Stimulated activated CD4-positive, alpha-beta T cell treated with anti-CD3 and anti-CD28 coated beads, Interleukin-2, amount 100 ng/mL, for 48 hours (primary cell): ENCODE data around the gene ABCC9.
"Not testable (repeated sequence)": the region's sequence is repeated elsewhere in the genome, so short reads cannot be mapped to it uniquely, and the experiment has no call there.

Source experiments
- DNase-seq, 2 donors: peaks; one replicate each; pipeline ENCODE4 v3.0.0-alpha.2; 2020

The ABCC9 gene

DNA sequence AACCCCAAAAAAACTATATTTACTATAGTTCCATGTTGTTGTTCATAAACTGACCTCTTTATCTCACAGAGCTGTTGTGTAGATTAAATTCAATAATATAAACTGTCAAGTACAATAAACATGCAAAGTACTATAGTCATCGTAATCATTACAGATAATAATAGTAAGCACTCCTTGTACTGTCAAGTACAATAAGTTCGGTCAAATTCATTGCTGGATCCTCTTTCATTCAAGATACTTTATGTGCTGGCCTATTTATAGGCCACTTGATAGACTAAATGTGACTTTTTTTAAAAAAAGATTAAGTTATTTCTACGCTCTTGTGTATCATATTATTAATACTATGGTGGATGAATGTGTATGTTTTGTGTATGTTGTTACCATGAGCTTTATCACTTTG, 127.5 kb downstream of the ABCC9 start:
- DNase-seq: no peak

DNA sequence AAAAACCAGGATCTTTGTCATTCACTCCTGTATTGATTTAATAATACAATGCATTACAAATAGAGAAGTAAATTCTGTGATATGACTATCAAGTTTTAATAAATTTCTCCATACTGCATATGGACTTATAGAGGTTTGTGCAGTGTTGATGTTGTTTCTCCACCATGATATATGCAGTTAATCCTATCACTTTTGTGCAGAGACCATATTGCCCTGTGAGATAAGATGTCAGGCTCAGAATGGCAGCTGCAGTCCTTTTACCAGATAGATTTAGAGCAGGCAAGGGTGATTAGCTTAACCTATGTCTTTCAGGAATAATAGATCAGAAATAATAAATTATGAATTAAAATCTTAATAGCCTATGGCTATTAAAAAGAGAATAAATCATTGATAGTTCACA, 128.1 kb downstream of the ABCC9 start:
- DNase-seq: no peak

DNA sequence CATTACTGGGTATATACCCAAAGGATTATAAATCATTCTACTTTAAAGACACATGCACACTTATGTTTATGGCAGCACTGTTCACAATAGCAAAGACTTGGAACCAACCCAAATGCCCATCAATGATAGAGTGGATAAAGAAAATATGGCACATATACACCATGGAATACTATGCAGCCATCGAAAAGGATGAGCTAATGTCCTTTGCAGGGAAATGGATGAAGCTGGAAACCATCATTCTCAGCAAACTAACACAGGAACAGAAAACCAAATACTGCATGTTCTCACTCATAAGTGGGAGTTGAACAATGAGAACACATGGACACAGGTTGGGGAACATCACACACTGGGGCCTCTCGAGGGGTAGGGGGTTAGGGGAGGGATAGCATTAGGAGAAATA, 128.9 kb downstream of the ABCC9 start:
- not testable (repeated sequence) for DNase-seq

DNA sequence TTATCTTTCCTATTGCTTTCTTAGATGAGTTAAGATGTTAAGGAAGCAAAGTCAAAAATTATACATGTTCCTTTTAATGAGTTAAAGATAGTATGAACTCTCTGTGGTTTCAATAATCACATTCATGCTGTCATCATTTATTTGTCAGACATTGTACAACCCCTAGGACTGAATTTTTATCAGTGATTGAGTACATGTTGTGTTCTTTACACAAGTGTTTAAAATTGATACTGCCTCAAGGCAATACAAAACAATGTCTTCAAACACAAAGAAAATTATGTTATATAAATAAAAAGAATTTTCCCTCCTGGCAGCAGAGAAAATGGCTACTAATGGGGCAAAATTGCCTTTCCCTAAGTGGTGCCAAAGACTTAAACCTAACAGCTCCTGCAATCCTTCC, 132.1 kb downstream of the ABCC9 start:
- DNase-seq: no peak

DNA sequence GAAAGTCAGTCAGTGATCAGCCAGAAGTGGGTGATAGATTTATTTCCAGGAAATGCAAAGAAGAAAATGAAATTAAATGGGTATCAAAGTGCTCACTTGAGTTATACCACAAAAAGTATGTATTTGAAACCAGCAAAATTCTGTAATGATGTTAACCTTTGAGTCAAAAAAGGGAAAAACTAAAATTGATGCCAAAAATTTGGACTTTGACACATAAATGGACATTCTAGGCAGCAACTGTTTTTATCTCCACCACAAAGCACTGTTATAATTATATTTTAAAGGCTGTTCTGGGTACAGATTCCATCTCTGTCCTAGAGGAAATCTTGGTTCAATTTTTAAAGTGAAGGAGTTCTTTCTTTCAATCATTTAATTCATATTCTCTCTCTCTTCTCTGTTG, 135.0 kb downstream of the ABCC9 start:
- no peak for DNase-seq

DNA sequence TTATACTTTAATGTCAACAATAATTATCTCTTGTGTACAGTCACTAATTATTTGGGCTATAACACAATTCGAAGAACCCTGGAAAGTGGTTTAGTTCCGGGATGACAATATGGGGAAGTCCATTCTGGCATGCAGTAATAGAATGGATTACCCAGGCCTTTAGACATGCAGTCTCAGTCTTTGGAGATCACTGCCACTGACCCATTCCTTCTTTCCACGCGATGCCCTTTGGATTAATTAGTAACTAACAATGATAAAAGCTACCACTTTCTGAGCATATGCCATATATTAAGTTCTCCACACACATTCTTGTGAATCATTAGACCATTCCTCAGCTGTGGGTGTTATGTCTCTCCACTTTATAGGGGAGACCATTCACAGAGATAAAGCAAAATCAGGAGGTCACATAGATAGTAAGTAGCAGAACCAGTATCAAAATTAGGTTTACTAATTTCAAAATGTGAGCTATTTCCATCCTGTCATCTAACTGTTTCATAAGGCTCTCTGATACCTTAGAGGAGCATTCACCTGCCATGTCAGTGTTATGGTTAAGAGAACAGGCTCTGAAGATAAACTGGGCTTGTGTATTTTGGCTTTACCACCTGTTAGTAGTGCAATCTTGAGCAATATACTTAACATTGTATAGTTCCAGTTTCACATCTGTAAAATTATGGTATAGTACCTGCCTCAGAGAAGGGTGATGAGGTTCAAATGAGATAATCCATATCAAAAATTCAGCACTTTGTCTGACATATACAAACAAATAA, 139.5 kb downstream of the ABCC9 start:
- no peak for DNase-seq

DNA sequence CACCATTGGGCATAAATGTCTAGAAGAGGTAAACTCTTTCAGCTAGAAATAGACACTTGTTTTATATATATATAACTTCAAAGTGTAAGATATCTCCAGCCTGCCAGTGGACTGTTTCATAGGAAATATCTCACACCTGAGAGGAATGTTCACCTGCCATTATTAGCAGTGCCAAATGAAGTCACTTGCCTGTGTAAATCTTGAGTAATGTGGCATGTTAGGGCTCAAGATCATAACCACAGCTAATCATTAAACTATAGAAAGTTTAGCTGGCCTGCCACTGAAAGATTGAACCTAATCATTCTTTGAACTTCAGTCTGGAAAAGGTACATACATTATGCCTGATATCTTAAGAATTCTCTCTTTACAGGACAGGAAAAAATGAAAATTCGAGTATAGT, 141.2 kb downstream of the ABCC9 start:
- no peak for DNase-seq

DNA sequence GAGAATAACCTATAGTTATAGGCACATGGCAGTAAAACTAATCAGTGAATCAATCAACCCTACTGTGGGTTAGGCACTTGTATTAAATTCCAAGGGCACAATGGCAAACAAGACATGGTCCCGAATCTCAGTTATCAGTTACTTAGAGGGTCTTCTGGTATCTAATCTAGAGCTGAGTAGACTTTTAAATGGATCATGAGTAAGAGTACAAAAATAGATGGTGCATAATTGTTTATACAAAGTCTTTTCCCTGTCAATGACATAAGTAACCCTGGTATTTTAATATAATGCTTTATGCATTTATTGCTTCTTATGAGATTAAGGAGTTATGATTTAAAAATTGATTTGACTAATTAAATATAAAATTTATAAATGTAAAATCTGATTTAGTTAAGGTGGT, 143.7 kb downstream of the ABCC9 start:
- DNase-seq: no peak

DNA sequence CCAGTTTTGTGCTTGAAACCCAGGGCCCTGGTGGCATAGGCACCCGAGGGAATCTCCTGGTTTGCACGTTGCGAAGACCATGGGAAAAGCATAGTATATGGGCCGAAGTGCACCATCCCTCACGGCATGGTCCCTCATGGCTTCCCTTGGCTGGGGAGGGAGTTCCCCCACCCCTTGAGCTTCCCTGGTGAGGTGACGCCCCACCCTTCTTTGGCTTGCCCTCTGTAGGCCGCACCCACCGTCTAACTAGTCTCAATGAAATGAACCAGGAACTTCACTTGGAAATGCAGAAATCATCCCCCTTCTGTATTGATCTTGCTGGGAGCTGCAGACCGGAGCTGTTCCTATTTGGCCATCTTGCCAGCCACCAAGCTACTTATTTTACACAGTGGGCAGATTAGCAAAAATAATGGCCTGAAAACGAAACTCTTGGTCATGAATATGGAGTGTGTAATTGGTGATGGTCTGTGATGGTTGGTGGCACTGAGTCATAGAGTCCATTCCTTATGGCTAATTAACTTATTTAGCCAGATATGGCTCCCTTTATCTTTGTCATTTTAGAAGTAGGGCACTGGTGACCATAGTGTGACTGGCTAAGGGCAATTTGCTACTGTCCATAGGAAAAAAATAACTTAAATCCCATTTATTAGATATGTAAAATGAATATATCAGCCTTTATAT, 145.4 kb downstream of the ABCC9 start:
- no peak for DNase-seq

DNA sequence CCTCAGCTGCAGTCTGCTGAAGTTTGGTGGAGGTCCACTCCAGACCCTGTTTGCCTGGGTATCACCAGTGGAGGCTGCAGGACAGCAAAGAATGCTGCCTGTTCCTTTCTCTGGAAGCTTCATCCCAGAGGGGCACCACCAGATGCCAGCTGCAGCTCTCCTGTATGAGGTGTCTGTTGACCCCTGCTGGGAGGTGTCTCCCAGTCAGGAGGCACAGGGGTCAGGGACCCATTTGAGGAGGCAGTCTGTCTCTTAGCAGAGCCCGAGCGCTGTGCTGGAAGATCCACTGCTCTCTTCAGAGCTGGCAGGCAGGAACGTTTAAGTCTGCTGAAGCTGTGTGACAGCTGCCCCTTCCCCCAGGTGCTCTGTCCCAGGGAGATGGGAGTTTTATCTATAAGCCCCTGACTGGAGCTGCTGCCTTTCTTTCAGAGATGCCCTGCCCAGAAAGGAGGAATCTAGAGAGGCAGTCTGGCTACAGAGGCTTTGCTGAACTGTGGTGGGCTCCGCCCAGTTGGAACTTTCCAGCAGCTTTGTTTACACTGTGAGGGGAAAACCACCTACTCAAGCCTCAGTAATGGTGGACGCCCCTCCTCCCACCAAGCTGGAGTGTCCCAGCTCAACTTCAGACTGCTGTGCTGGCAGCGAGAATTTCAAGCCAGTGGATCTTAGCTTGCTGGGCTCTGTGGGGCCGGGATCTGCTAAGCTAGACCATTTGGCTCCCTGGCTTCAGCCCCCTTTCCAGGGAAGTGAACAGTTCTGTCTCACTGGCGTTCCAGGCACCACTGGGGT, 146.2 kb downstream of the ABCC9 start:
- DNase-seq: not testable (repeated sequence)

DNA sequence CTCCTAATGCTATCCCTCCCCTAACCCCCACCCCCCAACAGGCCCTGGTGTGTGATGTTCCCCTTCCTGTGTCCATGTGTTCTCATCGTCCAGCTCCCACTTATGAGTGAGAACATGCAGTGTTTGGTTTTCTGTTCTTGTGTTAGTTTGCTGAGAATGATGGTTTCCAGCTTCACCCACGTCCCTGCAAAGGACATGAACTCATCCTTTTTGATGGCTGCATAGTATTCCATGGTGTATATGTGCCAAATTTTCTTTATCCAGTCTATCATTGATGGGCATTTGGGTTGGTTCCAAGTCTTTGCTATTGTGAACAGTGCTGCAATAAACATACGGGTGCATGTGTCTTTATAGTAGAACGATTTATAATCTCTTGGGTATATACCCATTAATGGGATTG, 151.5 kb downstream of the ABCC9 start:
- DNase-seq: not testable (repeated sequence)

DNA sequence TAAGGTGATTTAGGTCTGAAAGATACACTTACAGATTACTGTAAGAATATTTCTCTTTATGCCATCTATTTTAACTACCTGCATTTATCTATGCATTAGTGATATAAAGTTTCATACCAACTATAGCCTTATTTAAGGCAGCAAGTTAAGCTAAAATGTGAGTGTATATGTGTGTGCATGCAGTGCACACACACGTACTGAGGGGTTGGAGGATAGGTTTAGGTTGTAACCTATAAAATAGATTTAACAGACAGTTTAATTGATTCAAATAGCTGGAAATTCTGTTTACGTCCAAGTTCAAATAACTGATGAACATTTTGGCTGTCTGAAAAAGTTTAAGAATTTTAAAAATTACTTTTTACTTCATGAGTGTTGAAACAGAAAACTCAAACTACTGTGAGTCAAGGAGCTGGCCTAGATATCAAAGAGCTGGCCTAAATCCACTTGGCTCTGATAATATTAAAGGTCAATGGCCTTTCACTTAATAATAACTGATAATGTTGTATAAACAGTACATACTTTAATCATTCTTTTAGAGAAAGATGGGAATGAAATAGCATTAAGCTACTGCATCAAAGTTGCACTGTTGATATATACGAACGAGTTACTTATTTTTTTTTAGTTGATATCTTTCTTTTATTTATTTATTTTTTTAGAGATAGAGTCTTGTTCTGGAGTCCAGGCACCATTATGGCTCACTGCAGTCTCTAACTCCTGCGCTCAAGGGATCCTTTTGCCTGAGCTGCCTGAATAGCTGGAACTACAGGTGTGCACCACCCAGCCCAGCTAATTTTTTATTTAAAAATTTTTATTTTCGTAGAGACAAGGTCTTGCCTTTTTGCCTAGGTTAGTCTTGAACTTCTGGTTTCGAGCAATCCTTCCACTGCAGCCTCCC, 152.9 kb downstream of the ABCC9 start:
- DNase-seq: no peak

DNA sequence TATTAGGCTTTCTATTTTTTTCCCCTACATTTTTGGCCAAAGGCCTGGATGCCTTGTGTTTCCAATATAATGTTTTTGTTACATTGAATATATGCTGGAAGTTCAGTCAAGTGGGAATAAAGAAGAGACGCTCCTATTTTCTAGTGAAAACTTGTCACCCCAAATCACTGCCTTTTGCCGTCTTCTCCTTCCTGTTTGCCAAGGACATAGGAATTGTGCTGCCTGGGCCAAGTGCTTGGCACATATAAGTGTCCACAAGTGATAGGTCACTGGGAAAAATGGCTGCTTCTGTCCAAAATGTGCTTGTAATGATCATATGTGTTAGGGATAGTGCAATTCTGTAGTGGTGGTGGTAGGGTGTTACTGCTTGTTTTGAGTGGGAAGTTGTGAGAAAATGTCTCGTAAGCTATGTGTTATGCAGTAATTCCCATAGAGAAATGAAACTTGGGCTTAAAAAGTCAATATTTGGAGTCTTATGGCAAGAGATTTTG, 155.1 kb downstream of the ABCC9 start:
- no peak for DNase-seq

DNA sequence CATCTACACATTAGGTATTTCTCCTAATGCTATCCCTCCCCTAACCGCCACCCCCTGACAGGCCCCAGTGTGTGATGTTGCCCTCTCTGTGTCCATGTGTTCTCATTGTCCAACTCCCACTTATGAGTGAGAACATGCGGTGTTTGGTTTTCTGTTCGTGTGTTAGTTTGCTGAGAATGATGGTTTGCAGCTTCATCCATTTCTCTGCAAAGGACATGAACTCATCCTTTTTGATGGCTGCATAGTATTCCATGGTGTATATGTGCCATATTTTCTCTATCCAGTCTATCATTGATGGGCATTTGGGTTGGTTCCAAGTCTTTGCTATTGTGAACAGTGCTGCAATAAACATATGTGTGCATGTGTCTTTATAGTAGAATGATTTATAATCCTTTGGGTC, 158.5 kb downstream of the ABCC9 start:
- DNase-seq: not testable (repeated sequence)

DNA sequence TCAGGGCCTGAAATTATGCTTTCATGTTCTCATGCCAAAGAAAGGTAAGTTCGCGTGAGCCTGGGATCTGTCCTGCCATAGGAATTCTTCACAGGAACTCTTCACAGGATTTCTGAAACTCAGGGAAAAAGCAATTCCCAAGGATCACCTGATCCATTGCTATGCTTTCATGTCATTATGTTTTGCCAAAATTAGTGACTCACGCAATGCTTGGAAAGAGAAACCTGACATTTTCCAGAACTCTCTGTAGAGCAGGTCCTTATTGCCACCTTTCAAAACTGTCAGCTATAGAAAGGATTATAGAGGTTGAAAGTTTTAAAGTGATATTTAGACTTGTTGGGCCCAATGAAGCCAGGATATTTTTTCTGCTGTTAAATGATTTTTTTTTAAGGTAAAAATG, 160.4 kb downstream of the ABCC9 start:
- DNase-seq: no peak

DNA sequence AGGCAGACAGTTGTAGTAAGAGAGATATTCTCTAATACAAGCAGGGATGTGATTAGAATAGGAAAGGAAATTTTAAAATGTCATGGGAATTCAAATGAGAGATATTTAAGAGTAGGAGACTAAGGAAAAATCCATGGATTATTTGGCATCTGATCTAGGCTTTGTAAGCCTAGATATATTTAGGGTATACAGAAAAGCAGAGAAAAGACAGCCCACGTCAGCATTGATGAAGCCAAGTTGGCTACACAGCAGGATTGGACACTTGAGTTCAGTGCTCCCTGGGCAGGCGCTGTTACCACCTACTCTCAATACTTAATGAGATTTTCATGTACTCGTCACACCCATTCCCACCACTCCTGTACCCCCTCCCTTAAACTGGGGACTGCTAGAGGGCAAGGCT, 165.1 kb downstream of the ABCC9 start:
- DNase-seq: no peak

DNA sequence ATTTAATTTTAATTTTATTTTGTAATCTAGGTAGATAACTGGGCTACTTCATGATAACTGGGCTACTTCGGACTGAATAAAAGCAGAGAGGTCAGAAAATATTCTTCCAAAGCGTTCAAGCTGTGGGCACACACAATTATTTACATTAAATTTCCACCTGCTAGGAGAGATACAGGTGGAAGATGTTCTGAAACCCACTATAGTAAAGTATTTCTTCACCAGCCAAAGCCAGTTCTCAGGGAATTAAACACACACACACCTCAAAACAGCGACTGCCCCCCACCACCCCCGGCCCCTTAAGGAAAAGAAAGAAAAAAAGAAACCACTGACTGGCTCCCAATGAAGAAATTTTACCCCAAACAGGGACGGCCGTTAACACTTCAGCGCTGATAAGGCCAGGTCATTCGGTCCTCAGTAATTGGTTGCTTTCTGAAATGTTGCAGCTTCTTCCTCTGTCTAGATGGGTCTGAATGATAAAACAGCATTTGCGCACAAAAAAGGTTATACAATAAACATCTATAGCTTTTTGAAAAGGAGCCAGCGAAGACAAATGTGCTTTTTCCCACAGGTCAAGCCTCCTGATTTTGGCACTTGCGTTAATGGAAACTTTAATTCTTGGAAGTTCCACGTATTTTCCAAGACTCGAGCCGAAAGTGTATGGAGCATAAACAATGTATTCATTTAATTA, 165.9 kb downstream of the ABCC9 start:
- DNase-seq: no peak

DNA sequence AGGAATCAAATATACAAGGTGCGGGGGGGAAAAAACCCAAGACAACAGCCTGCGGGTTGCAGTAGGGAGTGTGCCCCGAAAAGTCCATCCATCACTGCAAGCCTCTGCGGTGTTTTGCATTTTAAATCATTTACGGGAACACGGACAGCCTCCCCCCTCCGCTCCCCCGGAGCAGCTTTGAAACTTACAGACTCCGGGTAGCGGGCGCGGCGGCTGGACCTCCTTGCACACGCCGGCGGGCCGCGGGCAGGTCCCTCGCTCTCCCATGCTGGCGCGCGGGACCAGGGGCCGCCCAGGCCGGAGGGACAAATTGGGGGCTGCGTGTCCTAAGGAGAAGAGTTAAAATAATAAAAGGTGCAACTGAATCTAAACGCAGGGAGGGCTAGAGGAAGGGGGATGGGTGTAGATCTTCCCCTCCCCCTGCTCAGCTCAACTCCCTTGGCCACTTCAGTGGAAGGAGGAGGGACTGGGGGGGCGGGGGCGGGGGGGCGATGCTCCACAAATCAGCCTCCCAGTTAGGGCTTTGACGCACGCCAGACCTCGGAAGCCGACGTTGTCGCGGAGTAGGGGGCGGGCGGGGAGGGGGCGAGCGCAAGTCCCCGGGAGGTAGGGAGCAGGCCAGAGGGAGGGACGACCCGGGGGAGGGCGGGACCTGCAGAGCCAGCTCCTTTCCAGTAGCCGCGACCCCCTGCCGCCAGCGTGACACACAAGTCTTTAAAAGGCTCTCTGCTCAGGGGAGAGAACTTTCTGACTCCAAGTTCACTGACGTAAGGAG, 166.7 kb downstream of the ABCC9 start, which contains the start of gene KCNJ8:
Gene KCNJ8, minus strand, starts transcription at position 349 of the 775 bp plus-strand sequence. CDS start 1,090 bp downstream, outside the sequence.
- DNase-seq: no peak

DNA sequence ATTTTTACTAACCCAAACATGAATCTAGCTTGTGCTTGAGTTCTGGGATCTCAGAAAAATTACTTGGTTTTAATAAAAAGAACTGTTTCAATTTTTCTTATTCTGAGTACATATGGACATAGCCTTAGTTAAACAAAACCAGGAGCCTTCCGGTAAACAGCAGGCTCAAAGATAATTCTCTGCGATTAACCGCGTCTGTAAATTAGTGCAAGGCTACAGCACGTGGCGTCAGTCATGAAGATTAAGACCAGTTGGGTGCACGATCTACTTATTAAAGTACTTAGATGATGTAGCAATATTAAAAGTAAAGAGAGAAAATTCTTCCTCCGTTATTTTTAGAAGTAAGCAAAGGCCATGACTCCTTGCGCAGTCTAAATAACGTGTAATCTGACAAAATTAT, 167.4 kb downstream of the ABCC9 start:
- DNase-seq: no peak

DNA sequence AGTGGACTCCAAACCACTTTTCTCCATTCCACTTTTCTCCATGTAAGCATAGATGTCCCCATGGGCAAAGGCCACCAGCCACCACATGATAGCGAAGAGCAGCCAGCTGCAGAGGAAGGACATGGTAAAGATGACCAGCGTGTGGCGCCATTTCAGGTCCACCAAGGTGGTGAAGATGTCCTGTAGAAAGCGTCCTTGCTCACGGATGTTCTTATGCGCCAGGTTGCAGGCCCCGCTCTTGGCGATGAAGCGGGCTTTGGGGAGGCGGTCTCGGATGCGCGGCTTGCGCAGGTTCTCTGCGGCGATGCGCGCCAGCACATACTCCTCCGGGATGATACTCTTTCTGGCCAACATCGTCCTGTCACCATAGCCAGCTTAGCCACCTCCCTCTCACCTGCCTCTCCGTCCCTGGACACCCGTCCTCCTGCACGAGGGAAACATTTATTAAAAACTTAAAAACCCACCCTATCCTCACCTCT, 167.9 kb downstream of the ABCC9 start:
- peak in 1 of 2 donors; percentile 1 for DNase-seq

DNA sequence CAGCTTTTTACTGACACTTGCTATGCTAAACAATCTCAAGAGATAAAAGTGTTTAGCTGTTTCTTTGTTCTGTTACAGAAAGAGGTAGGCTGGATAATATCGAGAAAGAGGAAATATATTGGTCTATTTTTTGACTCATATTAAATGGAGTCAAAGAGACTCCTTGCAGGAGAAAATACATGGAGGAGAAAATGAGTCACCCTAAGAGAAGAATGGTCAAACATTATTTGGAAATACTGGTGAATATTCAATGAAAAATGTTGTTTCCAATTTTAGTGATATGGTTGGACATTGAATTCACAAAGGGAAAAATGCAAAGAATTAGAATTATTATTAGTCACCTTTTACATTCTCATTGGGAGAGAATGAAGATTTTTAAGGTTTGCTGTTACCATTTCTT, 169.9 kb downstream of the ABCC9 start:
- DNase-seq: no peak
